HepG2 (cell line): Measurements from ENCODE around the gene ATP5F1A. TPM values are rescaled to one million over a fixed set of nuclear protein-coding genes. Genes with fewer than 3 reads are reported as not detected.

ENCODE experiments used
- ATAC-seq: fragments of 200-7000 bp; cut with Tn5 transposase; 3 replicates; pipeline ENCODE4 v1.9.1; 2020; ENCODE audit warnings: mild to moderate bottlenecking, moderate library complexity
- BruUV-seq: library from RNA; stranded (reverse); fragments of 400-500 nt; replicated peaks from 2 replicates; lab custom pipeline; 2021; lab: Mats Ljungman, UMichigan
- CTCF ChIA-PET: fragments of 300-600 bp; formaldehyde crosslinking; extraction: SDS; loops from one replicate; lab custom pipeline; 2021; ENCODE audit warnings: low total read pairs, inconsistent platforms, low intra/inter-chr PET ratio; lab: Yijun Ruan, JAX
- POLR2A ChIA-PET: fragments of 350-600 bp; sonication (Branson Sonifier 250); formaldehyde crosslinking; loops from one replicate; lab custom pipeline; 2020; ENCODE audit warnings: antibody characterized with exemption, inconsistent platforms; lab: Yijun Ruan, JAX
- DNase-seq: peaks from one replicate; pipeline ENCODE4 v3.0.0-alpha.2; 2015; ENCODE audit warnings: low spot score
- FAIRE-seq: peaks from 3 replicates; lab custom pipeline; 2011; peaks lifted over from hg19 to GRCh38; lab: Jason Lieb, UNC
- H2AFZ ChIP-seq: one replicate; pipeline ENCODE4 v1.6.1; 2011; ENCODE audit warnings: low read length, inconsistent platforms
- H3K27ac ChIP-seq: fragments of 300-600 bp; 3 replicates; pipeline ENCODE4 v1.8.0; 2011; ENCODE audit warnings: mixed run types, mild to moderate bottlenecking, mixed read lengths, low read length, inconsistent platforms; ENCODE audit not compliant: insufficient read depth; ENCODE audit errors: extremely low read length
- H3K27me3 ChIP-seq, 2 experiments: fragments of 200-600 bp in 1 of 2; 2 replicates in 1 of 2; 3 replicates in 1 of 2; pipeline versions ENCODE4 v1.6.0 to v1.8.0; 2011; ENCODE audit warnings: low read length in 2 of 2, mild to moderate bottlenecking in 2 of 2, moderate library complexity in 2 of 2, inconsistent platforms in 1 of 2; ENCODE audit not compliant: insufficient read depth in 2 of 2, control insufficient read depth in 1 of 2
- H3K36me3 ChIP-seq, 2 experiments: fragments of 200-600 bp in 1 of 2; replicated peaks in 1 of 2; 2 replicates in 1 of 2; 3 replicates in 1 of 2; pipeline versions ENCODE4 v1.5.1 to v1.8.0; 2011; ENCODE audit warnings: low read length in 2 of 2, inconsistent platforms in 1 of 2; ENCODE audit not compliant: insufficient read depth in 2 of 2, control insufficient read depth in 1 of 2
- H3K4me1 ChIP-seq: 2 replicates; pipeline ENCODE4 v1.5.1; 2012; ENCODE audit warnings: low read length, inconsistent platforms; ENCODE audit not compliant: insufficient read depth
- H3K4me2 ChIP-seq: 2 replicates; pipeline ENCODE4 v1.6.0; 2011; ENCODE audit warnings: low read depth, low read length, inconsistent platforms
- H3K4me3 ChIP-seq, 3 experiments: fragments of 200-600 bp in 1 of 3; sonication (generic), shearing (Covaris generic) in 1 of 3; replicated peaks in 1 of 3; 2 replicates each; pipeline ENCODE4 v1.5.1; 2011 to 2016; ENCODE audit warnings: low read length in 3 of 3, inconsistent platforms in 2 of 3, low read depth in 2 of 3, mild to moderate bottlenecking in 2 of 3, control low read depth in 1 of 3, mixed read lengths in 1 of 3; ENCODE audit not compliant: insufficient read depth in 1 of 3
- H3K79me2 ChIP-seq: one replicate; pipeline ENCODE4 v1.6.1; 2011; ENCODE audit warnings: low read length, inconsistent platforms; ENCODE audit not compliant: insufficient read depth
- H3K9ac ChIP-seq: 2 replicates; pipeline ENCODE4 v1.6.0; 2011; ENCODE audit warnings: mild to moderate bottlenecking, low read depth, low read length, inconsistent platforms; ENCODE audit not compliant: insufficient read depth
- H3K9me3 ChIP-seq: 2 replicates; pipeline ENCODE4 v1.5.1; 2012; ENCODE audit warnings: mild to moderate bottlenecking, low read length
- H4K20me1 ChIP-seq: 2 replicates; pipeline ENCODE4 v1.6.0; 2011; ENCODE audit warnings: inconsistent platforms, mild to moderate bottlenecking, low read length, moderate library complexity; ENCODE audit not compliant: insufficient read depth
- DBP ChIP-seq: sonication (generic); formaldehyde crosslinking; IDR thresholded peaks from 2 replicates; pipeline ENCODE4 v1.4.0; 2020; ENCODE audit warnings: missing genetic modification reagents; ENCODE audit errors: not compliant biosample characterization
- GRHL1 ChIP-seq: sonication (generic); formaldehyde crosslinking; conservative IDR thresholded peaks from 2 replicates; pipeline ENCODE4 v1.8.0; 2022; ENCODE audit warnings: missing genetic modification reagents
- IRF2 ChIP-seq: IDR thresholded peaks from 2 replicates; pipeline ENCODE4 v1.6.1; 2018; ENCODE audit warnings: missing genetic modification reagents, missing compliant biosample characterization
- SIN3B ChIP-seq: fragments of 150-350 bp; IDR thresholded peaks from 2 replicates; pipeline ENCODE4 v1.6.1; 2014; ENCODE audit warnings: low read length
- SMAD1 ChIP-seq: sonication (generic); formaldehyde crosslinking; IDR thresholded peaks from 2 replicates; pipeline ENCODE4 v1.4.0; 2020; ENCODE audit warnings: missing genetic modification reagents, low read depth, mild to moderate bottlenecking, borderline replicate concordance
- ZNF282 ChIP-seq: fragments of 450-650 bp; IDR thresholded peaks from 2 replicates; pipeline ENCODE4 v1.6.1; 2018; ENCODE audit not compliant: partially characterized antibody
- whole genome bisulfite sequencing: methylation state at CpG from one replicate; pipeline ENCODE4 v1.1.6; 2017; ENCODE audit warnings: low lambda C conversion rate; 5-methylcytosine and 5-hydroxymethylcytosine counted together
- in situ Hi-C: cut with HindIII; loops from 2 replicates; pipeline ENCODE4 v1.10.0; 2017; ENCODE audit warnings: low pct_unique_long_range_greater_than_20kb; ENCODE audit not compliant: extremely low pct_ligation_motif_present
- intact Hi-C: fragments of 100-400 bp; cut with micrococcal nuclease; formaldehyde crosslinking; loops from one replicate; pipeline ENCODE4 v1.10.0; 2022; ENCODE audit not compliant: unreplicated experiment
- polyA plus RNA-seq, 8 experiments: library from polyadenylated mRNA; depleted of rRNA in 3 of 8; stranded (reverse) in 7 of 8; unstranded in 1 of 8; fragments of >200 nt; fragmentation: Illumina TruSeq in 4 of 8; extraction: Trizol in 4 of 8; gene quantifications; 2 replicates each; pipeline versions ENCODE4 v1.2.1 to v1.2.3, GENCODE V29; 2011 to 2016; ENCODE audit warnings: low read depth in 4 of 8, missing spikeins in 1 of 8, mixed read lengths in 1 of 8; ENCODE audit not compliant: insufficient read depth in 1 of 8
- total RNA-seq, 5 experiments: library from RNA; depleted of rRNA; stranded (reverse); fragments of >200 nt; fragmentation: Illumina TruSeq; extraction: Trizol; gene quantifications; 2 replicates each; pipeline ENCODE4 v1.2.3, GENCODE V29; 2016; ENCODE audit warnings: low read depth in 1 of 5
- TF ChIP-seq, protein P1 (sequence below): IDR thresholded peaks from 2 replicates; pipeline ENCODE4 v1.4.0; 2020; ENCODE audit warnings: mild to moderate bottlenecking, missing genetic modification reagents
- TF ChIP-seq, protein P2 (sequence below): sonication (generic); formaldehyde crosslinking; IDR thresholded peaks from 2 replicates; pipeline ENCODE4 v1.4.0; 2020; ENCODE audit warnings: missing genetic modification reagents

ATP5F1A gene
- total and polyA plus RNA-seq, 2 of the 13 experiments (the other 11 are each of a cell fraction or from before 2014, with no cell fraction given) = 459 to 922 TPM

DNA sequence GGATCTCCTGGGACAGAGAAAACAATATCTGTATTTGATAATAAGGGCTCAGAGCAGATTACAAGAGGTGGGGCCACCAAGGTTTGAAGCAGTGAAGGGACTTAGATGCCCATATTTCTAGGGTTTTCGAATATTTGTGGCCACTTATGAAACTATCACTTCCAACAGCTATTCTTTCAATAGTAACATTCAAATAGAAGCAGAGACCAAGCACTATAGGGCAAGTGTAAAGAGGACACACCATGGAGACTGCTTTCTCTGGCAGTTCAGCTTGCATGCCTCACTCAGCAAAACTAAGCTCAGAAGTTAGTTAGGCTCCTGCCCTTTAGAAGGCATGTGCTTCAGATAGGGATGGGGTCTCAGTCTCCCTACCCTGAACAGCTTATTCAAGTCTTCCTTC is 36.3 kb downstream of the ATP5F1A start (continued):
- TF ChIP-seq DBP (CRISPR knock-in tag) = no peak
- no peak for TF ChIP-seq GRHL1 (CRISPR knock-in tag)
- TF ChIP-seq SIN3B = no peak
- TF ChIP-seq, protein P1, sequence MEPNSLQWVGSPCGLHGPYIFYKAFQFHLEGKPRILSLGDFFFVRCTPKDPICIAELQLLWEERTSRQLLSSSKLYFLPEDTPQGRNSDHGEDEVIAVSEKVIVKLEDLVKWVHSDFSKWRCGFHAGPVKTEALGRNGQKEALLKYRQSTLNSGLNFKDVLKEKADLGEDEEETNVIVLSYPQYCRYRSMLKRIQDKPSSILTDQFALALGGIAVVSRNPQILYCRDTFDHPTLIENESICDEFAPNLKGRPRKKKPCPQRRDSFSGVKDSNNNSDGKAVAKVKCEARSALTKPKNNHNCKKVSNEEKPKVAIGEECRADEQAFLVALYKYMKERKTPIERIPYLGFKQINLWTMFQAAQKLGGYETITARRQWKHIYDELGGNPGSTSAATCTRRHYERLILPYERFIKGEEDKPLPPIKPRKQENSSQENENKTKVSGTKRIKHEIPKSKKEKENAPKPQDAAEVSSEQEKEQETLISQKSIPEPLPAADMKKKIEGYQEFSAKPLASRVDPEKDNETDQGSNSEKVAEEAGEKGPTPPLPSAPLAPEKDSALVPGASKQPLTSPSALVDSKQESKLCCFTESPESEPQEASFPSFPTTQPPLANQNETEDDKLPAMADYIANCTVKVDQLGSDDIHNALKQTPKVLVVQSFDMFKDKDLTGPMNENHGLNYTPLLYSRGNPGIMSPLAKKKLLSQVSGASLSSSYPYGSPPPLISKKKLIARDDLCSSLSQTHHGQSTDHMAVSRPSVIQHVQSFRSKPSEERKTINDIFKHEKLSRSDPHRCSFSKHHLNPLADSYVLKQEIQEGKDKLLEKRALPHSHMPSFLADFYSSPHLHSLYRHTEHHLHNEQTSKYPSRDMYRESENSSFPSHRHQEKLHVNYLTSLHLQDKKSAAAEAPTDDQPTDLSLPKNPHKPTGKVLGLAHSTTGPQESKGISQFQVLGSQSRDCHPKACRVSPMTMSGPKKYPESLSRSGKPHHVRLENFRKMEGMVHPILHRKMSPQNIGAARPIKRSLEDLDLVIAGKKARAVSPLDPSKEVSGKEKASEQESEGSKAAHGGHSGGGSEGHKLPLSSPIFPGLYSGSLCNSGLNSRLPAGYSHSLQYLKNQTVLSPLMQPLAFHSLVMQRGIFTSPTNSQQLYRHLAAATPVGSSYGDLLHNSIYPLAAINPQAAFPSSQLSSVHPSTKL (CRISPR knock-in tag) = no peak

DNA sequence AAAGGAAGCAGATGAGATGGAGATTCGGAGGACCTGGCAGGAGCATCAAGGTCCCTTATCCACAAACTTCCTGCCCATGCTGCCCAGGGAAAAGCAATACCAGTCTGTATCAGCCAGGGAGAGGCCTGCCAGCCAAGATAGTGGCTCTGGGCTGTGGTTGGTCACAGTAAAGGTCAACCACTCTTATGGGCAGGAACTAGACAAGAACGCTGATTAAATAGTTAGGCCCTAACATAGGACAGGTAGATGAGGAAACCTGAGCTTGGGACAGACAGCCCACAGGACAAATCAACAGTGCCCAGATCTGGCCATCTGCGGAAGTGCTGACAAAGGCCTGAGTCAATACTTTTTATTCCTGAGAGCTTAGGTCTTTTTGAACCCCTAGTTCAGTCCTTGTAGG is 36.7 kb downstream of the ATP5F1A start:
- in situ Hi-C loops = no loop called here
- Histone ChIP-seq H4K20me1 (no peaks in the 10 kb centered on the region), H3K4me1 (no peaks in the 10 kb centered on the region), H3K27me3 (peaks cover 2 to 12% of the 10 kb centered on the region in 2 experiments; a peak in 2 of 5 replicates), H3K9me3 (no peaks in the 10 kb centered on the region), H3K4me3 (no peak overlapping the region), H3K79me2 (no peaks in the 10 kb centered on the region), H3K27ac (no peak overlapping the region), H2AFZ (no peak overlapping the region), H3K4me2 (no peak overlapping the region), H3K9ac (no peak overlapping the region), H3K36me3 (no peaks in the 10 kb centered on the region)
- POLR2A ChIA-PET = no interaction called here
- no peak; the same call in 2 of the 3 replicates for ATAC-seq
- no peak for DNase-seq
- CTCF ChIA-PET = no interaction called here
- BruUV-seq = no TSS peak
- FAIRE-seq = no peak
- 64% methylated on average over 3 of the region's 3 CpGs for WGBS
- TF ChIP-seq, protein P2, sequence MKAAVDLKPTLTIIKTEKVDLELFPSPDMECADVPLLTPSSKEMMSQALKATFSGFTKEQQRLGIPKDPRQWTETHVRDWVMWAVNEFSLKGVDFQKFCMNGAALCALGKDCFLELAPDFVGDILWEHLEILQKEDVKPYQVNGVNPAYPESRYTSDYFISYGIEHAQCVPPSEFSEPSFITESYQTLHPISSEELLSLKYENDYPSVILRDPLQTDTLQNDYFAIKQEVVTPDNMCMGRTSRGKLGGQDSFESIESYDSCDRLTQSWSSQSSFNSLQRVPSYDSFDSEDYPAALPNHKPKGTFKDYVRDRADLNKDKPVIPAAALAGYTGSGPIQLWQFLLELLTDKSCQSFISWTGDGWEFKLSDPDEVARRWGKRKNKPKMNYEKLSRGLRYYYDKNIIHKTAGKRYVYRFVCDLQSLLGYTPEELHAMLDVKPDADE (CRISPR knock-in tag) = no peak
- TF ChIP-seq IRF2 (CRISPR knock-in tag) (no peak), SMAD1 (CRISPR knock-in tag) (no peak), ZNF282 (no peak)
- TF ChIP-seq, all 625 proteins: peak for 0
- intact Hi-C loops = no loop called here
